Endothelial cell of umbilical vein (primary cell): ENCODE data around the gene PRDX3. TPM values are rescaled to one million over a fixed set of nuclear protein-coding genes. Genes with fewer than 3 reads are reported as not detected.

Source experiments
- BruUV-seq: library from RNA; stranded (reverse); fragments of 400-500 nt; replicated peaks from 2 replicates; lab custom pipeline; 2021; lab: Mats Ljungman, UMichigan
- CTCF ChIA-PET: fragments of 300-600, 350-600 bp; sonication (Branson Sonifier 250); formaldehyde crosslinking; loops from one replicate; lab custom pipeline; 2021; ENCODE audit warnings: antibody characterized with exemption, inconsistent platforms; lab: Charles Lee
- POLR2A ChIA-PET: fragments of 300-600, 350-600 bp; sonication (Branson Sonifier 250); formaldehyde crosslinking; loops from one replicate; lab custom pipeline; 2021; ENCODE audit warnings: antibody characterized with exemption, inconsistent platforms; lab: Charles Lee
- DNase-seq: peaks from one replicate; pipeline ENCODE4 v3.0.0-alpha.2; 2011; ENCODE audit warnings: low read depth, low spot score
- FAIRE-seq: peaks from 2 replicates; lab custom pipeline; 2011; peaks lifted over from hg19 to GRCh38; lab: Jason Lieb, UNC
- H2AFZ ChIP-seq: 2 replicates; pipeline ENCODE4 v1.6.0; 2012; ENCODE audit warnings: low read depth, low read length, control low read depth, inconsistent platforms
- H3K27ac ChIP-seq: 2 replicates; pipeline ENCODE4 v1.5.1; 2011; ENCODE audit warnings: low read depth, mild to moderate bottlenecking, control low read depth, low read length, moderate library complexity; ENCODE audit not compliant: insufficient read depth
- H3K27me3 ChIP-seq, 2 experiments: 2 replicates each; pipeline versions ENCODE4 v1.6.0 to v1.6.1; 2011; ENCODE audit warnings: low read length in 2 of 2, mixed read lengths in 1 of 2; ENCODE audit not compliant: control insufficient read depth in 2 of 2, insufficient read depth in 2 of 2
- H3K36me3 ChIP-seq, 2 experiments: 2 replicates in 1 of 2; 3 replicates in 1 of 2; pipeline ENCODE4 v1.5.1; 2011; ENCODE audit warnings: low read length in 2 of 2, mild to moderate bottlenecking in 1 of 2, moderate library complexity in 1 of 2; ENCODE audit not compliant: control insufficient read depth in 2 of 2, insufficient read depth in 2 of 2; ENCODE audit errors: extremely low read depth in 1 of 2
- H3K4me1 ChIP-seq: 3 replicates; pipeline ENCODE4 v1.5.1; 2011; ENCODE audit warnings: mild to moderate bottlenecking, low read length; ENCODE audit not compliant: control insufficient read depth, insufficient read depth; ENCODE audit errors: extremely low read depth
- H3K4me2 ChIP-seq: 2 replicates; pipeline ENCODE4 v1.6.1; 2011; ENCODE audit warnings: low read length, control low read depth, mixed read lengths; ENCODE audit not compliant: insufficient read depth
- H3K4me3 ChIP-seq, 3 experiments: fragments of 200-600 bp in 1 of 3; sonication (generic), shearing (Covaris generic) in 1 of 3; replicated peaks in 1 of 3; 2 replicates each; pipeline ENCODE4 v1.5.1; 2011 to 2016; ENCODE audit warnings: control low read depth in 3 of 3, low read length in 3 of 3, mild to moderate bottlenecking in 2 of 3, inconsistent platforms in 1 of 3, low read depth in 1 of 3, moderate library complexity in 1 of 3; ENCODE audit not compliant: insufficient read depth in 1 of 3
- H3K79me2 ChIP-seq: 2 replicates; pipeline ENCODE4 v1.6.0; 2012; ENCODE audit warnings: low read length, inconsistent platforms; ENCODE audit not compliant: control insufficient read depth, insufficient read depth
- H3K9ac ChIP-seq: replicated peaks from 2 replicates; pipeline ENCODE3; 2011; ENCODE audit warnings: low read length, control low read depth; ENCODE audit not compliant: insufficient read depth; ENCODE audit errors: extremely low read depth
- H3K9me1 ChIP-seq: replicated peaks from 3 replicates; pipeline ENCODE4 v1.6.0; 2011; ENCODE audit warnings: mild to moderate bottlenecking, low read length; ENCODE audit not compliant: control insufficient read depth, insufficient read depth; ENCODE audit errors: extremely low read depth
- H3K9me3 ChIP-seq: replicated peaks from 2 replicates; pipeline ENCODE4 v1.5.1; 2012; ENCODE audit warnings: low read length, inconsistent platforms; ENCODE audit not compliant: control insufficient read depth, insufficient read depth
- H4K20me1 ChIP-seq: replicated peaks from 2 replicates; pipeline ENCODE3; 2011; ENCODE audit warnings: mild to moderate bottlenecking, low read length; ENCODE audit not compliant: control insufficient read depth, insufficient read depth; ENCODE audit errors: extremely low read depth
- CTCF ChIP-seq, 2 donors: IDR thresholded peaks; 1 replicate in 1 of 2; 2 replicates in 1 of 2; pipeline ENCODE4 v1.5.1; 2011; ENCODE audit warnings: low read length in 2 of 2, mild to moderate bottlenecking in 2 of 2, moderate library complexity in 2 of 2, control low read depth in 1 of 2, inconsistent platforms in 1 of 2, low read depth in 1 of 2; ENCODE audit not compliant: insufficient read depth in 1 of 2; ENCODE audit errors: extremely low read depth in 1 of 2
- EZH2 ChIP-seq: IDR thresholded peaks from 2 replicates; pipeline ENCODE4 v1.6.1; 2012; ENCODE audit warnings: borderline replicate concordance, low read depth, mild to moderate bottlenecking, moderate library complexity, low read length, inconsistent platforms; ENCODE audit not compliant: severe bottlenecking
- FOS ChIP-seq: IDR thresholded peaks from 2 replicates; pipeline ENCODE4 v1.6.1; 2011; ENCODE audit warnings: mild to moderate bottlenecking, low read length, moderate library complexity, borderline replicate concordance; ENCODE audit not compliant: insufficient read depth
- GATA2 ChIP-seq: IDR thresholded peaks from 2 replicates; pipeline ENCODE4 v1.7.0; 2011; ENCODE audit warnings: low read depth, mild to moderate bottlenecking, moderate library complexity, mixed read lengths, low read length; ENCODE audit not compliant: insufficient read length, insufficient read depth
- JUN ChIP-seq: IDR thresholded peaks from 2 replicates; pipeline ENCODE4 v1.6.1; 2011; ENCODE audit warnings: borderline replicate concordance, low read depth; ENCODE audit not compliant: insufficient read length, insufficient read depth
- MAX ChIP-seq: IDR thresholded peaks from 2 replicates; pipeline ENCODE4 v1.6.1; 2011; ENCODE audit not compliant: insufficient read depth, insufficient read length
- MYC ChIP-seq: IDR thresholded peaks from one replicate; pipeline ENCODE4 v1.6.1; 2011; ENCODE audit warnings: mild to moderate bottlenecking, low read depth, low read length
- POLR2A ChIP-seq: IDR thresholded peaks from 2 replicates; pipeline ENCODE4 v1.6.1; 2012; ENCODE audit warnings: low read depth, mild to moderate bottlenecking, control low read depth, low read length
- POLR2AphosphoS5 ChIP-seq: IDR thresholded peaks from 2 replicates; pipeline ENCODE4 v1.6.1; 2012; ENCODE audit warnings: low read depth, mild to moderate bottlenecking, control low read depth, low read length, moderate library complexity; ENCODE audit not compliant: insufficient read depth
- dilution Hi-C: fragments of 300-500 bp; cut with MboI; formaldehyde crosslinking; loops from one replicate; pipeline ENCODE4 v1.15.0; 2019; ENCODE audit warnings: low sequenced_read_pairs; ENCODE audit not compliant: extremely low pct_ligation_motif_present
- intact Hi-C: fragments of 100-400 bp; cut with micrococcal nuclease; formaldehyde crosslinking; loops from one replicate; pipeline ENCODE4 v1.10.0; 2022
- polyA plus RNA-seq, 4 experiments: library from polyadenylated mRNA; depleted of rRNA in 3 of 4; stranded (reverse) in 3 of 4; unstranded in 1 of 4; fragments of >200 nt; gene quantifications; 2 replicates each; pipeline versions ENCODE4 v1.2.1 to v1.2.3, GENCODE V29; 2011 to 2012; ENCODE audit warnings: missing spikeins in 1 of 4
- total RNA-seq: library from RNA; stranded (reverse); gene quantifications from 2 replicates; pipeline ENCODE4 v1.2.3, GENCODE V29; 2021

PRDX3 gene
- total and polyA plus RNA-seq, 2 donors (not counting 3 experiments of a cell fraction or from before 2014, with no cell fraction given), result 123 to 124 TPM

- POLR2A ChIA-PET, result no interaction called here
- intact Hi-C loops (loop anchor here (5.0 kb wide), 2 partner anchors 312 to 357 kb away; no protein-coding TSS in a partner anchor), dilution Hi-C loops (no loop called here)
- H4K20me1 ChIP-seq, result no peaks in the 10 kb centered on the region
- no peaks in the 10 kb centered on the region for H3K9me1 ChIP-seq
- no peak overlapping the region for H3K4me3 ChIP-seq
- BruUV-seq, result no TSS peak
- H2AFZ ChIP-seq, result no peak overlapping the region
- H3K27me3 ChIP-seq, result no peaks in the 10 kb centered on the region
- no peak overlapping the region for H3K4me2 ChIP-seq
- no peaks in the 10 kb centered on the region for H3K9me3 ChIP-seq
- H3K79me2 ChIP-seq, result no peaks in the 10 kb centered on the region
- FAIRE-seq (no peak), DNase-seq (no peak)
- peaks cover 8% of the 10 kb centered on the region for H3K4me1 ChIP-seq
- H3K27ac ChIP-seq, result no peak overlapping the region
- no peak overlapping the region for H3K9ac ChIP-seq
- CTCF ChIA-PET, result interaction anchor here (0.6 to 1.1 kb wide), 3 partner anchors 26 to 310 kb away, joined by 3 to 6 read pairs (median 3); no protein-coding TSS in a partner anchor
- TF ChIP-seq POLR2AphosphoS5 (no peak), POLR2A (no peak), FOS (no peak), CTCF (IDR thresholded peaks at IDR 0.05; ENCODE audit: extremely low read depth in 1 of 2, insufficient read depth in 1 of 2, low read depth in 1 of 2, low read length in 2 of 2) (no peak), MYC (no peak), EZH2 (no peak), MAX (no peak), GATA2 (no peak), JUN (no peak)
- H3K36me3 ChIP-seq, result peaks cover 8 to 17% of the 10 kb centered on the region in 2 experiments
These were observed 43.1 kb downstream of the PRDX3 start for GRCh38 chr10:119135513-119135881.
